OCI-LY3 (cell line): ENCODE measurements around the gene COPRS.

Experiments used
- H2AFZ ChIP-seq: fragments of 200-600, 300-600 bp; shearing (Covaris generic); 2 replicates; pipeline ENCODE4 v1.6.0; 2014; ENCODE audit warnings: antibody characterized with exemption, low read depth, low read length
- H3K27ac ChIP-seq: fragments of 200-600, 300-600 bp; sonication (generic); 2 replicates; pipeline ENCODE4 v1.5.1; 2014; ENCODE audit warnings: mild to moderate bottlenecking, low read length, moderate library complexity, mixed read lengths
- H3K27me3 ChIP-seq: fragments of 200-600, 300-600 bp; sonication (generic); 2 replicates; pipeline ENCODE4 v1.6.1; 2014; ENCODE audit warnings: low read depth, low read length, mixed read lengths
- H3K36me3 ChIP-seq: fragments of 200-600, 300-600 bp; sonication (generic); replicated peaks from 2 replicates; pipeline ENCODE3; 2014; ENCODE audit warnings: low read depth, low read length, mixed read lengths
- H3K4me1 ChIP-seq: fragments of 300-600, 200-600 bp; sonication (generic); 2 replicates; pipeline ENCODE4 v1.6.1; 2014; ENCODE audit warnings: low read length, mixed read lengths
- H3K4me2 ChIP-seq: fragments of 200-600, 300-600 bp; sonication (generic); 2 replicates; pipeline ENCODE4 v1.6.1; 2014; ENCODE audit warnings: low read length, mixed read lengths
- H3K4me3 ChIP-seq: fragments of 300-600, 200-600 bp; sonication (generic); 2 replicates; pipeline ENCODE4 v1.5.1; 2014; ENCODE audit warnings: antibody characterized with exemption, mild to moderate bottlenecking, low read length, moderate library complexity
- H3K79me2 ChIP-seq: fragments of 300-600, 200-600 bp; shearing (Covaris generic); 2 replicates; pipeline ENCODE4 v1.6.1; 2014; ENCODE audit warnings: mild to moderate bottlenecking, low read length, mixed read lengths
- H3K9ac ChIP-seq: fragments of 300-600, 200-600 bp; shearing (Covaris generic); 2 replicates; pipeline ENCODE4 v1.6.0; 2014; ENCODE audit warnings: mild to moderate bottlenecking, low read length, moderate library complexity
- H3K9me3 ChIP-seq: fragments of 200-600, 300-600 bp; shearing (Covaris generic); 2 replicates; pipeline ENCODE4 v1.6.1; 2014; ENCODE audit warnings: low read length, mixed read lengths; ENCODE audit not compliant: insufficient read depth
- H4K20me1 ChIP-seq: fragments of 200-600, 300-600 bp; sonication (generic); 2 replicates; pipeline ENCODE4 v1.6.1; 2016; ENCODE audit warnings: low read length, mixed read lengths; ENCODE audit not compliant: insufficient read depth
- EZH2phosphoT487 ChIP-seq: fragments of 200-600 bp; shearing (Covaris generic); IDR thresholded peaks from 2 replicates; pipeline ENCODE4 v1.6.1; 2018; ENCODE audit warnings: antibody characterized with exemption, mixed run types, low read depth
- TF ChIP-seq, protein P1 (sequence below): fragments of 200-600, 300-600 bp; sonication (generic); IDR thresholded peaks from 2 replicates; pipeline ENCODE4 v1.5.1; 2014; ENCODE audit warnings: antibody characterized with exemption, low read length, low read depth

Gene COPRS

DNA sequence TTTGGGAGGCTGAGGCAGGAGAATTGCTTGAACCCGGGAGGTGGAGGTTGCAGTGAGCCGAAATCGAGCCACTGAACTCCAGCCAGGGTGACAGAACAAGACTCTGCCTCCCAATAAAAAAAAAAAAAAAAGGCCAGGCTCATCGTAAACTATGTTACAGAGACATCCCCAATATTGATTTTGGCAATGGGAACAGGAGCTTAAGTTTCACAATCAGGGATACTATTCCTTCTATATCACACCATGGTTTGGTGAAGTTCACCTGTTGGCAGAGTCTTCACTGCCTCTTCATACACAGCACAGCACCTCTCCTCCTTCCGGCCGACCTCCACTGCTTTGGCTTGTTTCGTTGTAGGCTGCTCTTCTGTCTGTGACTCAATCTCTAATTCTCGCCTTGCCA, 21.3 kb upstream of the COPRS start:
- no peak overlapping the region for H3K9ac ChIP-seq
- H3K4me3 ChIP-seq = no peak overlapping the region
- H3K4me1 ChIP-seq = no peaks in the 10 kb centered on the region
- H3K4me2 ChIP-seq = no peak overlapping the region
- H3K27me3 ChIP-seq = no peaks in the 10 kb centered on the region
- no peak overlapping the region for H2AFZ ChIP-seq
- H3K36me3 ChIP-seq = peaks cover 28% of the 10 kb centered on the region
- H3K9me3 ChIP-seq = no peaks in the 10 kb centered on the region
- no peak for TF ChIP-seq EZH2phosphoT487
- TF ChIP-seq, protein P1, sequence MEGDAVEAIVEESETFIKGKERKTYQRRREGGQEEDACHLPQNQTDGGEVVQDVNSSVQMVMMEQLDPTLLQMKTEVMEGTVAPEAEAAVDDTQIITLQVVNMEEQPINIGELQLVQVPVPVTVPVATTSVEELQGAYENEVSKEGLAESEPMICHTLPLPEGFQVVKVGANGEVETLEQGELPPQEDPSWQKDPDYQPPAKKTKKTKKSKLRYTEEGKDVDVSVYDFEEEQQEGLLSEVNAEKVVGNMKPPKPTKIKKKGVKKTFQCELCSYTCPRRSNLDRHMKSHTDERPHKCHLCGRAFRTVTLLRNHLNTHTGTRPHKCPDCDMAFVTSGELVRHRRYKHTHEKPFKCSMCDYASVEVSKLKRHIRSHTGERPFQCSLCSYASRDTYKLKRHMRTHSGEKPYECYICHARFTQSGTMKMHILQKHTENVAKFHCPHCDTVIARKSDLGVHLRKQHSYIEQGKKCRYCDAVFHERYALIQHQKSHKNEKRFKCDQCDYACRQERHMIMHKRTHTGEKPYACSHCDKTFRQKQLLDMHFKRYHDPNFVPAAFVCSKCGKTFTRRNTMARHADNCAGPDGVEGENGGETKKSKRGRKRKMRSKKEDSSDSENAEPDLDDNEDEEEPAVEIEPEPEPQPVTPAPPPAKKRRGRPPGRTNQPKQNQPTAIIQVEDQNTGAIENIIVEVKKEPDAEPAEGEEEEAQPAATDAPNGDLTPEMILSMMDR = no peak
- H4K20me1 ChIP-seq = no peaks in the 10 kb centered on the region
- no peaks in the 10 kb centered on the region for H3K79me2 ChIP-seq
- no peak overlapping the region for H3K27ac ChIP-seq

DNA sequence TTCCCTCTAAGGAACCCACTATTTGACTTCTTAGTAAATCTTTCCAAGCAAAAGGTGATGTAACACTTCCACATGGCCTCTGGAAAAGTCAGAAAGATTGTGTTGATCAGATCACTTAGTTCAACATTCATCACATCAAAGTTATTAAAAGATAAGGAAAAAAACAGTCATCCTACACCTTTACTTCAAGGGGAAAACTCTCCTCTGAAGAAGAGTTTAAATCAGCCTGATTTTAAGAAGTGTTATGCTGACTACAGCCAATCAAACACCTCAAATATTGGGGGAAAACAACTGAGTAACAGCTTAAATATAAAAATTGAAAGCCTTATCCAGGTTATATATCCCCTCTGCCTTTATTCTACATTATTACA, 19.6 kb upstream of the COPRS start:
- Histone ChIP-seq H3K79me2 (no peaks in the 10 kb centered on the region), H3K36me3 (peaks cover 30% of the 10 kb centered on the region)

DNA sequence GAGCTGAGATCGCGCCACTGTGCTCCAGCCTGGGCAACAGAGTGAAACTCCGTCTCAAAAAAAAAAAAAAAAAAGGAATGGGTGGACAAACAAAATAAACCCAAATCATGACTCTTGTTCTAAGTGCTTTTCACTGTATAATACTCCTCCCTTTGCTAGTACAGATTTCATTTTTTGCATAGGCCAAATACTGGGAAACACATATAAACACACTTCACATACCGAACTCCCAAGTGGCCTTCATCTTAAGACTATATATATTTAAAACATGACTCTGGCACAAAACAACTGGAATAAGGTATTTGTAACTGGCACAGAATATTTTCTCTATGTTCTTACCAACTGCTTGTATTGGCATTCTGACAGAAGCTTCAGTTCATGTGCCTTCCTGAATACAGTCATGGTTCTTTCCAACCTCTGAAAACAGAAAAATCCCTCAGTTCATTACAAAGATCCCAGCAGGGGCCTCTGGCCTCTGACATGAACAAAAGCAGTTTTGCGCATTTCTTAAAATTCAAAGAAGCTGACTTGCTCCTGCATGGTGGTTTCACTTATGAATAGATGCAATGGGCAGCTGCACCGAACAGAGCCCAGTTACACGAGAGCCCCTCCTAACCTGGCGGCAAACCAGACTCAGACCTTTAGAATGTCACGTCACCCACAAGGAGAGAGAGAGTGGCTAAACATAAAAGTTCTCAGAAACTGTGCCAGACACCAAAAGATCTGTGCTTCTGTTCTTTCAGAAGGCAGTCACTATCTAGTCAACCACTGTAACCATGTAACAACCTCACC, 19.1 kb upstream of the COPRS start:
- H3K4me3 ChIP-seq = no peak overlapping the region
- peaks cover 30% of the 10 kb centered on the region for H3K36me3 ChIP-seq
- H3K79me2 ChIP-seq = no peaks in the 10 kb centered on the region
- no peak overlapping the region for H3K4me2 ChIP-seq
- H3K9me3 ChIP-seq = no peaks in the 10 kb centered on the region
- H2AFZ ChIP-seq = no peak overlapping the region
- no peaks in the 10 kb centered on the region for H3K4me1 ChIP-seq
- no peaks in the 10 kb centered on the region for H3K27me3 ChIP-seq
- no peak overlapping the region for H3K27ac ChIP-seq
- no peaks in the 10 kb centered on the region for H4K20me1 ChIP-seq
- H3K9ac ChIP-seq = no peak overlapping the region
- TF ChIP-seq, protein P1 = no peak
- TF ChIP-seq EZH2phosphoT487 = no peak

More for the DNA sequence above, 19.6 kb upstream of the COPRS start:
- Histone ChIP-seq H3K27me3 (no peaks in the 10 kb centered on the region), H2AFZ (no peak overlapping the region), H3K4me3 (no peak overlapping the region), H3K4me2 (no peak overlapping the region), H3K9ac (no peak overlapping the region), H3K27ac (no peak overlapping the region), H3K4me1 (no peaks in the 10 kb centered on the region), H4K20me1 (no peaks in the 10 kb centered on the region), H3K9me3 (no peaks in the 10 kb centered on the region)
- TF ChIP-seq, protein P1 = no peak

- TF ChIP-seq EZH2phosphoT487 = no peak
- TF ChIP-seq, protein P1 = no peak
- no peaks in the 10 kb centered on the region for H3K79me2 ChIP-seq
- no peak overlapping the region for H2AFZ ChIP-seq
- H3K4me2 ChIP-seq = no peak overlapping the region
- peaks cover 33% of the 10 kb centered on the region for H3K36me3 ChIP-seq
- H3K4me1 ChIP-seq = no peaks in the 10 kb centered on the region
- no peak overlapping the region for H3K4me3 ChIP-seq
- H4K20me1 ChIP-seq = no peaks in the 10 kb centered on the region
- no peaks in the 10 kb centered on the region for H3K9me3 ChIP-seq
- H3K27ac ChIP-seq = no peak overlapping the region
- H3K27me3 ChIP-seq = no peaks in the 10 kb centered on the region
- H3K9ac ChIP-seq = no peak overlapping the region
Measured at GRCh38 chr17:31877341-31877740, 18.3 kb upstream of the COPRS start.
